ENCODE data around the gene FCGR2B. TPM values are rescaled to one million over a fixed set of nuclear protein-coding genes. Genes with fewer than 3 reads are reported as not detected.

FCGR2B gene
- polyA plus RNA-seq, 1 of the 3 experiments (the other 2 are of a cell fraction), result 0.05 TPM

- no peak overlapping the region for H3K9ac ChIP-seq
- H3K4me3 ChIP-seq (ENCODE audit: low read depth in 2 of 2, low read length in 1 of 2), result no peak overlapping the region
- H3K9me3 ChIP-seq, result no peaks in the 10 kb centered on the region
- H3K79me2 ChIP-seq (ENCODE audit: insufficient read depth), result no peaks in the 10 kb centered on the region
- 55% methylated on average over 4 of the region's 4 CpGs for WGBS (ENCODE audit: low lambda C conversion rate)
- ChIA-PET CTCF (no interaction called here), POLR2A (no interaction called here)
- H3K9me2 ChIP-seq, result no peaks in the 10 kb centered on the region
- peak overlapping the region in 1 of 2 experiments; percentile 95; a peak in 2 of 4 replicates for H3K27ac ChIP-seq (ENCODE audit: low read depth in 2 of 2, low read length in 1 of 2)
- H3K36me3 ChIP-seq (replicated peaks in 1 of 2; ENCODE audit: control insufficient read depth in 1 of 2, insufficient read depth in 2 of 2, low read length in 1 of 2), result no peaks in the 10 kb centered on the region
- H3K4me1 ChIP-seq (ENCODE audit: control insufficient read depth in 1 of 2, insufficient read depth in 2 of 2, low read depth in 1 of 2, low read length in 1 of 2), result peaks cover 0 to 4% of the 10 kb centered on the region in 2 experiments; a peak in 1 of 4 replicates
- DNase-seq, result no peak
- H3K4me2 ChIP-seq, result no peak overlapping the region
- H2AFZ ChIP-seq (ENCODE audit: low read depth), result no peak overlapping the region
- peaks cover 21% of the 10 kb centered on the region for H3F3A ChIP-seq (replicated peaks; ENCODE audit: insufficient read depth)
- TF ChIP-seq SMC3 (IDR thresholded peaks at IDR 0.05; ENCODE audit: low read depth, low read length) (no peak), RCOR1 (IDR thresholded peaks at IDR 0.05; ENCODE audit: low read length) (no peak), GABPA (IDR thresholded peaks at IDR 0.05; ENCODE audit: low read depth) (no peak), NFIC (IDR thresholded peaks at IDR 0.05; ENCODE audit: borderline replicate concordance) (no peak), RFX5 (IDR thresholded peaks at IDR 0.05; ENCODE audit: low read length) (no peak), EZH2phosphoT487 (IDR thresholded peaks at IDR 0.05; ENCODE audit: borderline replicate concordance, low read depth) (no peak), FOXM1 (IDR thresholded peaks at IDR 0.05; ENCODE audit: low read depth) (no peak), EP300 (IDR thresholded peaks at IDR 0.05; ENCODE audit: borderline replicate concordance in 1 of 2, low read depth in 1 of 2, low read length in 1 of 2) (no peak), FOSL2 (IDR thresholded peaks at IDR 0.05; ENCODE audit: borderline replicate concordance, low read depth) (no peak), RAD21 (IDR thresholded peaks at IDR 0.05; ENCODE audit: low read length) (no peak), POLR2AphosphoS5 (IDR thresholded peaks at IDR 0.05; ENCODE audit: low read depth, low read length) (no peak), SIN3A (IDR thresholded peaks at IDR 0.05; ENCODE audit: borderline replicate concordance, low read depth, low read length) (no peak), USF1 (IDR thresholded peaks at IDR 0.05; ENCODE audit: borderline replicate concordance, low read depth) (no peak)
- TF ChIP-seq, protein P1, sequence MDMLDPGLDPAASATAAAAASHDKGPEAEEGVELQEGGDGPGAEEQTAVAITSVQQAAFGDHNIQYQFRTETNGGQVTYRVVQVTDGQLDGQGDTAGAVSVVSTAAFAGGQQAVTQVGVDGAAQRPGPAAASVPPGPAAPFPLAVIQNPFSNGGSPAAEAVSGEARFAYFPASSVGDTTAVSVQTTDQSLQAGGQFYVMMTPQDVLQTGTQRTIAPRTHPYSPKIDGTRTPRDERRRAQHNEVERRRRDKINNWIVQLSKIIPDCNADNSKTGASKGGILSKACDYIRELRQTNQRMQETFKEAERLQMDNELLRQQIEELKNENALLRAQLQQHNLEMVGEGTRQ (IDR thresholded peaks at IDR 0.05; ENCODE audit: borderline replicate concordance, low read depth, low read length), result no peak
- TF ChIP-seq, protein P2, sequence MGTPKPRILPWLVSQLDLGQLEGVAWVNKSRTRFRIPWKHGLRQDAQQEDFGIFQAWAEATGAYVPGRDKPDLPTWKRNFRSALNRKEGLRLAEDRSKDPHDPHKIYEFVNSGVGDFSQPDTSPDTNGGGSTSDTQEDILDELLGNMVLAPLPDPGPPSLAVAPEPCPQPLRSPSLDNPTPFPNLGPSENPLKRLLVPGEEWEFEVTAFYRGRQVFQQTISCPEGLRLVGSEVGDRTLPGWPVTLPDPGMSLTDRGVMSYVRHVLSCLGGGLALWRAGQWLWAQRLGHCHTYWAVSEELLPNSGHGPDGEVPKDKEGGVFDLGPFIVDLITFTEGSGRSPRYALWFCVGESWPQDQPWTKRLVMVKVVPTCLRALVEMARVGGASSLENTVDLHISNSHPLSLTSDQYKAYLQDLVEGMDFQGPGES (IDR thresholded peaks at IDR 0.05; ENCODE audit: low read depth, low read length), result no peak
- TF ChIP-seq, protein P3, sequence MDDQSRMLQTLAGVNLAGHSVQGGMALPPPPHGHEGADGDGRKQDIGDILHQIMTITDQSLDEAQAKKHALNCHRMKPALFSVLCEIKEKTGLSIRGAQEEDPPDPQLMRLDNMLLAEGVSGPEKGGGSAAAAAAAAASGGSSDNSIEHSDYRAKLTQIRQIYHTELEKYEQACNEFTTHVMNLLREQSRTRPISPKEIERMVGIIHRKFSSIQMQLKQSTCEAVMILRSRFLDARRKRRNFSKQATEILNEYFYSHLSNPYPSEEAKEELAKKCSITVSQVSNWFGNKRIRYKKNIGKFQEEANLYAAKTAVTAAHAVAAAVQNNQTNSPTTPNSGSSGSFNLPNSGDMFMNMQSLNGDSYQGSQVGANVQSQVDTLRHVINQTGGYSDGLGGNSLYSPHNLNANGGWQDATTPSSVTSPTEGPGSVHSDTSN (IDR thresholded peaks at IDR 0.05), result no peak
- no peaks in the 10 kb centered on the region; the same call in 1 of the 2 replicates for H3K27me3 ChIP-seq (ENCODE audit: insufficient read depth)
- no peaks in the 10 kb centered on the region for H4K20me1 ChIP-seq (ENCODE audit: insufficient read depth)
Observed at GRCh38 chr1:161705537-161705936, 42.6 kb downstream of the FCGR2B start.

Measured in SK-N-SH (cell line).